GM19463 (cell line): ENCODE data around the gene AKT1.

Experiments
- ATAC-seq: cut with Tn5 transposase; IDR thresholded peaks from one replicate; pipeline ENCODE4 v1.9.1; 2021; ENCODE audit warnings: mild to moderate bottlenecking, moderate library complexity; ENCODE audit not compliant: unreplicated experiment

The AKT1 gene

GRCh38 chr14:104800015-104800770 is 4.6 kb upstream of the AKT1 start:
- ATAC-seq: peak; percentile 54

GRCh38 chr14:104799244-104800014 is 3.9 kb upstream of the AKT1 start:
- no peak for ATAC-seq

GRCh38 chr14:104798300-104799243 is 3.0 kb upstream of the AKT1 start:
- no peak for ATAC-seq

DNA sequence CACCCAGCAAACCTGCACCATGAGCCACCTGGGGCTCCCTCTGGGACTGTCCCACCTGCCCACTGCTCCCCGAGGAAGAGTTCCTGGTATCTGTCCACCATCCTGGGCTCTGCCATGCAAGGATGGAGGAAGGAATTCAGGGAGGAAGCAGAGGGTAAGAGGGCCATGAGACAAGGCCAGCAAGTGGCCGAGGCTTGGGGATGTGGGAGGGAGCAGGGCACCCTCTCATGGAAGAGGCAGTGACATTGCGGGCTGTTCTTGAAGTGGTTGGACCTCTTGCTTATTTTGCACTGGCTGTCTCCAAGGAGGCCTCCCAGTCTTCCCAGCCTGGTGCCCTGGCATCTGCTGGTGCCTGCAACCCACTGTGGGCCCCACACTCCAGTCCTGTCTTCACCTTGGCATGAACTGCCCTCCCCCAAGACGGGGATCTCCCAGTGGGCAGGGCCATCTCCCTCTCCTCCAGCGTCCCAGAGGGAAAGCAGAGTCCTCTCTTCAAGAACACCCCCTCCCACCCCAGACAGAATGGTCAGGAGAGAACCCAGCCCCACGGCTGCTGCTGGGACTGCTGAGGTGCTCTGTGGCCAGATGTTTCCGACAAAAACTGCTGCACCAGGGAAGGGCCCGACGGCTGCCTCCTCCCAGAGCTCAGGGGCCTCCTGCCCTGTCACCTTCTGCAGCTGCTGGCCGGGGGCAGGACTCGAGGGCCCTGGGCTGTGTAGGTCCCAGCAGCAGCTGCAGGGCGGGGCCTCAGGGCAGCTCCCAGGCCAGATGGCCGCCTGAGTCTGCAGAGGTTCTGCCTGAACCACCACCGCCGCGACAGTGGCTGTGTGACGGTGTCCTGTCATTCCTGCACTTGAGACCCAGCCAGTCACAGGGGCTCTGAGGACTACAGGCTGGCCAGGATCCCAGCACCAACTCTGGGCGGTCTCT is 1.8 kb upstream of the AKT1 start:
- ATAC-seq: no peak

DNA sequence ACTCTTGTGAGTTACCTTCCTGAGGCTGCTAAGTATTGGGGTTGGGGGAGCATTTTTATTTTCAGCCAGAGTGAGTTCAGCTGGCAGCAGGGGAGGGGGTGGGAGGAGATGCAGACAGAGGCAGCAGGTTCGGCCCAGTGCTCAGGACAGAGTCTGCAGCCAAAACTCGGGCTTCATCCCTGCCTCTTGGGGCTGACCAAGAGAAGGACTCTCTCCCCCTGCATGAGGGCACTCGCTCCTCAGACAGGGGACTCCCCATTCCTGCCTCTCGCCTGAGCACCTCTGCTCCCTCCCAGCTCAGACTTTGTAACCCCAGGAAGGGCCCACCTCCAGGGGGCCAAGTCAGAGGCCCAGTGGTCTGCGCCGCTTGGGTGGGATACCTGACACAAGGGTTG is 1.1 kb upstream of the AKT1 start:
- no peak for ATAC-seq

GRCh38 chr14:104795781-104796686 is 486 bp upstream of the AKT1 start:
- peak; percentile 42 for ATAC-seq

DNA sequence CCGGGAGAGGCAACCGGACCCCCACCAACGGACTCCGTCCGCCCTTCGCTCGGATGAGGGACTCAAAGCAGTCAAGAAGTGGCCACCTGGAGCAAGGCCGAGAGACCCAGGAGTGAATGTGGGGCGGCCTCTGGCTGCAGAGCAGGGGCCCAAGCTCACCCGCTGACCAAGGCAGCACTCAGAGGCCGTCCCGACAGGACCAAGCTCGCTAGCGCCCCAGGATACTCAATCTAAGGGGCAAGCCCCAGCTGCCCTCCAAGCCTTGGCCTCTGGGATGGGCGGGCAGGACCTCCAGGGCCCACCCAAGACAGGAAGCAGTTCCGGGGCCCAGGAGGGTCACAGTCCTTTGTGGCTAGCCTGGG is 936 bp downstream of the AKT1 start:
- ATAC-seq: peak; percentile 2

- no peak for ATAC-seq
These were observed 1.4 kb downstream of the AKT1 start for GRCh38 chr14:104794099-104794498.

DNA sequence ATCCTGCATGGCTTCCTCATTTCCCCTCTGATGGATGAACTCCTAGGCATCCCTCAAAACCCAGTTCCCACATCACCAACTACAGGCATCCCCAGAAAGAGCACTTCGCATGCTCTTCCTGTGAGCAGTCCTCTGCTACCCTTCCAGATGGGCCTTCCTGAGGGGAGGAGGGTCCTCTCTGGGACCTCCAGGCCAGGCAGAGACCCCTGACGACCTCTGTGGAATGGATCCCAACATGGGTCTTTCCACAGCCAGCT is 1.9 kb downstream of the AKT1 start:
- ATAC-seq: no peak

- ATAC-seq: no peak
These were observed 2.4 kb downstream of the AKT1 start for GRCh38 chr14:104792945-104793702.

DNA sequence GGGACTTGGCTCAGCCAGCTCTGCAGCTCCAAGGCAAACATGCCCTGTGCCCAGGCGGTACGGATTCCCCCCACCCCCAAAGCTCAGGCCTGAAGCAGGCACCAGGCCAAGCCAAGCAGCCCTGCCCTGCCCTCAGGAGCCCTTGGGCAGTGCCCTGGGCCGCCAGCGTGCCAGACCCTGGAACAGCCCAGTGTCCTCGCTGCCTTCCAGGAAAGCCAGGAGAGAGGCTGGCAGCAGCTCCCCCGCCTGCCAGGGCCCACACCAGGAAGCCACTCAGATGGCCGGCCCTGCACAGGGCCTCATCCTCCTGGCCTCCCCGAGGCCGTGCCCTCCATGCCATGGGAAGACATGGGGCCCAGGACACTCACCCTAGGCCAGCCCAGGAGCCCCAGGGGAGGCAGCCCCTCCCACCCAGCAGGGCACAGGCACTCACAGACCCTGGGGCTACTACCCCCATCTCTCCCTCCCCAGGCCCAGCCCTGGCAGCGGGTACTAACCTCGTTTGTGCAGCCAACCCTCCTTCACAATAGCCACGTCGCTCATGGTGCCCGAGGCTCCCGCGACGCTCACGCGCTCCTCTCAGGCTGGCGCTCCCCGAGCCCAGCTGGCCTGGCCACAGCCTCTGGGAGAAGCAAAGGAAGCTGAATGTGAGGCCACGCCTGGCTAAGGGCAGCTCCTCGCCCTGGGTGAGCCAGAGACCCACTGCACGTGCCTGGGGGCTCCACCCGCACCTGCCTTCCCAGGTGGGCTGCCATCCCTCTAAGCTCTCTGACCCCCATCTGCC is 3.3 kb downstream of the AKT1 start:
- no peak for ATAC-seq

- no peak for ATAC-seq
These were observed 4.1 kb downstream of the AKT1 start for GRCh38 chr14:104791425-104791824.

DNA sequence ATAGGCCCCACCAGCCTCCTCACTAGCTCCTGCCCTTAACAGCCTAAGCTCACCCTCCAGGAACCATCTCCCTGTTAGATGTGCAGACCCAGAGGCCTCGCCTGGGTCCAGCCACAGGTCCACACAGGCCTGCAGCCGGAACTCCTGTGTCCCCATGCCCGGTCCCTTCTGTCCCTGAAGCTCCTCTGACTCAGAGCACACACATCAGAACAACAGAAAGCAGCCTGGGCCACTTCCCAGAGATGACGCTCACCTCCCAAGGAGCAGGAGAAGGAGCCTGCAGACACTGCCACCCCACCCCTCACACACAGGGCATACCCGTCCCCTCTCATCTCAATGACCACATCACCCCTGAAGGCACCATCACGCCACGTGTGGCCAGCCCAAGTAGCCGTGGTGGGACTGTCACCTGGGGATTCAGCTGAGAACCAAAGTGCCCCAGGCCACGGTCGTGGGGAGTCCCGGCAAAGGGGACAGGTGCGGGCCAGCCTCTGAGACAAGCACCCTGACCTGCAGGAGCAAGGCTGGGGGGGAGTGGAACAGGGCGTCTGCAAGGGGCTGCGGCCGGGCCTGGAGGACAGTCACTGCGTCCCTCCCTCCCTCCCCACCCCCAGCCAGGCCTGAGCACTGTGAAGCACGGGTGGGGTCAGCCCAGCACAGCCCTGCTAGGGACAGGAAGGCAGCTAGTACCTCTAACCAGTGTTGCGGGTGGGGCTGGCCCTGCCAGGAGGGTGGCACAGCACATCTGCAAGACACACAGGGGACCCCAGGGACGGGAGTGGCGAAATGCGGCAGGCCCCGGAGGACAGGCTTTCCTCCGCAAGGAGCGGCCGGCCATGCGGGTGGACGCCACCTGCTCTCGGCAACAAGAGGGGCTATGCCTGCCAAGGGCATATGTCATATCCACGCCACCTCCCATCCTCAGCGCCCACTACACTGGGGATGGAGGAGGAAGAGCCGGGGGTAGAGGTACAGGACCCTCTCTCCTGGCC is 5.5 kb downstream of the AKT1 start:
- ATAC-seq: no peak

DNA sequence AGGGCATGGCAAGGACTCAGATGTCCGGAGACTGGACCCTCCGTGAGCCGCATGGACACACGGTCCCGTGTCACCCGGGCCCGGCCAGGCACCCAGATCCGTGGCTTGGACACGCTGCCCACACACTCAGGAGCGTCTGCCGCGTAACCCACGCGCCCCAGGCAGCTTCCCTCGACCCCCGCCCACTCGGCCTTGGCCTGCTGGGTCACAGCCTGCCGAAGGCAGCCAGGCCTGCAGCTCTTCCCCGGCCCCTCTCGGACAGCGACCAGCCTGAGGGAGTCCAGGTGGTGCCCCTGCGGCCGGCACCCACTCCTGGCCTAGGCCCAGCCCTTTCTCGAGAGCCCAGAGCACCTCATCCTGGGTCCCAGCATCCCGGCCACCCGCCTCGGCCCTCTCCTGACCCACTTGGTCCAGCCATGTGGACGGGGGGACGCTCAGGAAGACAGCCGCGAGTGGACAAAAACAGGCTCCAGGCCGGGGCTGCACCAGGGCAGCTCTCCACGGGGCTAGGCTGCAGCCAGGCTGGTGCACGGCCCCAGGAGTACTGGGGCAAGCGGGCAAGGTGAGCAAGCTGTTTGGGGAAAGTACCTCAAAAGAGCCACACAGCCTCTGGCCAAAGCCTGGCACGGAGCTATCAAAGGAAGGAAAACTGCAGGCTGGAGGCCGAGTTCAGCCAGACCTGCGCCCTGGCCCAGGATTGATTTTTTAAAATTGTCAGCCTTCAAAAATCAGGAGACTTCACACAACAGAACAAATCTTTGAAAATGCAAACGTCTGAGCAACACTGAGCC is 6.5 kb downstream of the AKT1 start:
- ATAC-seq: no peak

DNA sequence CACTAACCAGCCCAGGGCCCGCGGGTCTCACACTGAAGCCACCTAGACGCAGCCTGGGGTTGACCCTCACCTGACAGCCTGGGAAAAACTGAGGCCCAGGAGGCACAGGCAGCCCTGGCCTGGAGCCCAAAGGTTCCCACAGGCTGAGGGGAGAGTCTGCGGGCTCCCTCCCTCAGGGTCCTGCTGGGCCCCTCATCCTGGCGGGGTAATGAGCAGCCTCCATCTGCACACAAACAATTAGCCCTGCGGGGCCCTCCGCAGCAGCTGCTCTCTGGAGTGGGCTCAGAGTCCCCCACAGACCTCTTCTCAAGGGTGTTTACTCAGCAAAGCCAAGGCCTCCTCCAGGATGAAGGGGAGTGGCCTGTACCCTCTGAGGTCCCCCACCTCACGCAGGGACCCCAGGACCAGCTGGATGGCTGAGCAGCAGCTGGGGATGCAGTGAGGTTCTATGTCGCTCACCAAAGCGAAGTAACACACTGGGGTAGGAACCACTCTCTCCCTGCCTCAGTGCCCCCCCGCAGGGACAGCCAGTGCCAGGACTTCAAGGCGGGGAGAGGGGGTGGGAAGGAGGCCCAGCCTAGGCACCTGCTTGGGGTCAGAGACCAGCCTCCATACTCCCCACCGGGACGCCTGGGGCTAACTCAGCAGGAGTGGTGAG is 7.3 kb downstream of the AKT1 start:
- no peak for ATAC-seq

- no peak for ATAC-seq
These were observed 7.8 kb downstream of the AKT1 start for GRCh38 chr14:104787736-104788135.
